Neural cell (in vitro differentiated cells): ENCODE measurements around the gene CLEC16A. TPM values are rescaled to one million over a fixed set of nuclear protein-coding genes. Genes with fewer than 3 reads are reported as not detected.

Experiments used
- H2AFZ ChIP-seq: fragments of 200-600, 300-800 bp; sonication (generic), shearing (Covaris generic); 2 replicates; pipeline ENCODE4 v1.6.0; 2014; ENCODE audit warnings: low read depth, mild to moderate bottlenecking, antibody characterized with exemption, low read length, moderate library complexity
- H3F3A ChIP-seq: fragments of 200-600 bp; shearing (Covaris generic); 2 replicates; pipeline ENCODE4 v1.6.1; 2016; ENCODE audit warnings: mild to moderate bottlenecking, moderate library complexity, mixed read lengths, antibody characterized with exemption, low read length; ENCODE audit not compliant: insufficient read depth, poor library complexity, severe bottlenecking
- H3K27ac ChIP-seq: fragments of 200-600, 300-800 bp; sonication (generic), shearing (Covaris generic); 2 replicates; pipeline ENCODE4 v1.5.1; 2014; ENCODE audit warnings: mild to moderate bottlenecking, low read length, moderate library complexity
- H3K27me3 ChIP-seq: fragments of 300-800, 200-600 bp; sonication (generic), shearing (Covaris generic); 2 replicates; pipeline ENCODE4 v1.6.0; 2014; ENCODE audit warnings: mild to moderate bottlenecking, low read depth, low read length, moderate library complexity; ENCODE audit not compliant: insufficient read depth
- H3K36me3 ChIP-seq: fragments of 300-800, 200-600 bp; sonication (generic), shearing (Covaris generic); 2 replicates; pipeline ENCODE4 v1.5.1; 2014; ENCODE audit warnings: mild to moderate bottlenecking, antibody characterized with exemption, low read length, moderate library complexity; ENCODE audit not compliant: insufficient read depth
- H3K4me2 ChIP-seq: fragments of 300-800, 200-600 bp; sonication (generic), shearing (Covaris generic); 2 replicates; pipeline ENCODE4 v1.6.0; 2014; ENCODE audit warnings: mild to moderate bottlenecking, low read length
- H3K4me3 ChIP-seq: fragments of 300-800, 200-600 bp; sonication (generic), shearing (Covaris generic); 2 replicates; pipeline ENCODE4 v1.5.1; 2014; ENCODE audit warnings: mild to moderate bottlenecking, low read length, moderate library complexity
- H3K79me2 ChIP-seq: fragments of 200-600 bp; shearing (Covaris generic); replicated peaks from 2 replicates; pipeline ENCODE4 v1.6.0; 2014; ENCODE audit warnings: mild to moderate bottlenecking, low read length, moderate library complexity; ENCODE audit not compliant: insufficient read depth
- H3K9ac ChIP-seq: fragments of 300-800, 200-600 bp; sonication (generic), shearing (Covaris generic); 2 replicates; pipeline ENCODE4 v1.6.1; 2016; ENCODE audit warnings: mild to moderate bottlenecking, low read length, mixed read lengths
- H3K9me2 ChIP-seq: fragments of 200-600 bp; shearing (Covaris generic); 2 replicates; pipeline ENCODE4 v1.6.1; 2016; ENCODE audit warnings: mild to moderate bottlenecking, low read length, mixed read lengths; ENCODE audit not compliant: insufficient read depth
- H3K9me3 ChIP-seq: fragments of 200-600, 300-800 bp; sonication (generic), shearing (Covaris generic); 2 replicates; pipeline ENCODE4 v1.6.1; 2016; ENCODE audit warnings: mild to moderate bottlenecking, mixed run types, low read length, moderate library complexity, mixed read lengths
- H4K20me1 ChIP-seq: fragments of 200-600 bp; shearing (Covaris generic); 2 replicates; pipeline ENCODE4 v1.6.1; 2016; ENCODE audit warnings: mild to moderate bottlenecking, mixed run types; ENCODE audit not compliant: insufficient read depth
- CTCF ChIP-seq: fragments of 450-650 bp; IDR thresholded peaks from 2 replicates; pipeline ENCODE4 v1.5.1; 2014; ENCODE audit warnings: antibody characterized with exemption, mild to moderate bottlenecking, moderate library complexity; ENCODE audit not compliant: poor library complexity, severe bottlenecking
- EP300 ChIP-seq: fragments of 450-650 bp; conservative IDR thresholded peaks from 2 replicates; pipeline ENCODE4 v1.6.1; 2014; ENCODE audit warnings: antibody characterized with exemption, mild to moderate bottlenecking, moderate library complexity; ENCODE audit not compliant: poor library complexity, severe bottlenecking
- EZH2 ChIP-seq: fragments of 200-600, 300-800 bp; shearing (Covaris generic), sonication (generic); IDR thresholded peaks from 2 replicates; pipeline ENCODE4 v1.6.1; 2014; ENCODE audit warnings: antibody characterized with exemption, low read length, borderline replicate concordance, mild to moderate bottlenecking; ENCODE audit not compliant: insufficient read depth, poor library complexity, severe bottlenecking
- MXI1 ChIP-seq: fragments of 450-650 bp; conservative IDR thresholded peaks from 2 replicates; pipeline ENCODE4 v1.6.1; 2014; ENCODE audit warnings: antibody characterized with exemption, mild to moderate bottlenecking; ENCODE audit not compliant: poor library complexity, severe bottlenecking
- POLR2AphosphoS5 ChIP-seq: IDR thresholded peaks from 2 replicates; pipeline ENCODE4 v1.6.1; 2012
- RAD21 ChIP-seq: fragments of 450-650 bp; conservative IDR thresholded peaks from 2 replicates; pipeline ENCODE4 v1.6.1; 2014; ENCODE audit warnings: antibody characterized with exemption, mild to moderate bottlenecking, moderate library complexity
- REST ChIP-seq: IDR thresholded peaks from 2 replicates; pipeline ENCODE4 v1.6.1; 2012; ENCODE audit warnings: borderline replicate concordance
- SMC3 ChIP-seq: fragments of 450-650 bp; conservative IDR thresholded peaks from 2 replicates; pipeline ENCODE4 v1.6.1; 2014; ENCODE audit warnings: antibody characterized with exemption, mild to moderate bottlenecking, moderate library complexity; ENCODE audit not compliant: poor library complexity
- TAF1 ChIP-seq: IDR thresholded peaks from 2 replicates; pipeline ENCODE4 v1.6.1; 2012; ENCODE audit warnings: low read depth
- polyA plus RNA-seq: library from polyadenylated mRNA; depleted of rRNA; stranded (reverse); fragments of >200 nt; gene quantifications from 2 replicates; pipeline ENCODE4 v1.2.3, GENCODE V29; 2014

CLEC16A gene
- polyA plus RNA-seq, 1 donor from 2014 or later, result 11.1 TPM

- Histone ChIP-seq H3K4me2 (no peak overlapping the region), H4K20me1 (no peaks in the 10 kb centered on the region), H3K27ac (no peak overlapping the region), H2AFZ (no peak overlapping the region), H3F3A (no peaks in the 10 kb centered on the region), H3K4me3 (no peak overlapping the region), H3K9ac (no peak overlapping the region), H3K9me2 (no peaks in the 10 kb centered on the region), H3K9me3 (no peaks in the 10 kb centered on the region), H3K36me3 (no peaks in the 10 kb centered on the region), H3K79me2 (no peaks in the 10 kb centered on the region), H3K27me3 (no peaks in the 10 kb centered on the region)
- no peak for TF ChIP-seq EP300
- no peak for TF ChIP-seq TAF1
Observed at GRCh38 chr16:11198375-11198774, 254.0 kb downstream of the CLEC16A start.

- no peaks in the 10 kb centered on the region for H3K36me3 ChIP-seq
- no peaks in the 10 kb centered on the region for H3K79me2 ChIP-seq
- H3K9me3 ChIP-seq, result no peaks in the 10 kb centered on the region
- H3K27me3 ChIP-seq, result no peaks in the 10 kb centered on the region
- no peak overlapping the region for H3K27ac ChIP-seq
- H4K20me1 ChIP-seq, result no peaks in the 10 kb centered on the region
- no peaks in the 10 kb centered on the region for H3F3A ChIP-seq
- no peak for TF ChIP-seq SMC3
- TF ChIP-seq CTCF, result no peak
- no peak for TF ChIP-seq EP300
- TF ChIP-seq TAF1, result no peak
- no peak for TF ChIP-seq POLR2AphosphoS5
- no peak for TF ChIP-seq RAD21
- H3K4me2 ChIP-seq, result no peak overlapping the region
- no peak overlapping the region for H2AFZ ChIP-seq
- H3K9ac ChIP-seq, result no peak overlapping the region
- no peak overlapping the region for H3K4me3 ChIP-seq
- no peaks in the 10 kb centered on the region for H3K9me2 ChIP-seq
Observed at GRCh38 chr16:11198828-11199227, 254.5 kb downstream of the CLEC16A start.

GRCh38 chr16:11200592-11200991 lies 256.2 kb downstream of the CLEC16A start:
- Histone ChIP-seq H3K79me2 (no peaks in the 10 kb centered on the region), H3K9ac (no peak overlapping the region)

More at GRCh38 chr16:11200592-11200991, 256.2 kb downstream of the CLEC16A start:
- TF ChIP-seq RAD21, result no peak
- TF ChIP-seq REST, result no peak
- no peak for TF ChIP-seq MXI1
- no peak for TF ChIP-seq EP300
- no peak for TF ChIP-seq POLR2AphosphoS5
- no peak for TF ChIP-seq EZH2
- no peak for TF ChIP-seq SMC3
- no peak for TF ChIP-seq CTCF
- no peak for TF ChIP-seq TAF1
- H3K4me3 ChIP-seq, result no peak overlapping the region
- no peak overlapping the region for H3K27ac ChIP-seq
- H3K36me3 ChIP-seq, result no peaks in the 10 kb centered on the region
- H3K4me2 ChIP-seq, result no peak overlapping the region
- H3K9me3 ChIP-seq, result no peaks in the 10 kb centered on the region
- H2AFZ ChIP-seq, result no peak overlapping the region
- no peaks in the 10 kb centered on the region for H3K9me2 ChIP-seq
- H3F3A ChIP-seq, result no peaks in the 10 kb centered on the region
- H4K20me1 ChIP-seq, result no peaks in the 10 kb centered on the region
- H3K27me3 ChIP-seq, result no peaks in the 10 kb centered on the region
